Kidney (tissue), 14 donors: ENCODE data around the gene NDC80. TPM values are rescaled to one million over a fixed set of nuclear protein-coding genes. Genes with fewer than 3 reads are reported as not detected.

Source experiments
- DNase-seq, 5 donors: peaks; one replicate each; pipeline ENCODE4 v3.0.0-alpha.2; 2013 to 2020
- FAIRE-seq: peaks from 2 replicates; lab custom pipeline; 2012; peaks lifted over from hg19 to GRCh38; lab: Jason Lieb, UNC
- H3K27ac ChIP-seq, 2 donors: one replicate each; pipeline ENCODE4 v1.7.0; 2013; ENCODE audit warnings: low read depth in 2 of 2, low read length in 2 of 2, inconsistent platforms in 1 of 2
- H3K27me3 ChIP-seq: one replicate; pipeline ENCODE4 v1.7.1; 2013; ENCODE audit warnings: low read length, inconsistent platforms; ENCODE audit not compliant: control insufficient read depth, insufficient read depth
- H3K36me3 ChIP-seq, 3 donors: one replicate each; pipeline versions ENCODE4 v1.7.0 to v1.7.1; 2013; ENCODE audit warnings: low read length in 3 of 3, control low read depth in 1 of 3, inconsistent platforms in 1 of 3; ENCODE audit not compliant: insufficient read depth in 3 of 3, control insufficient read depth in 2 of 3
- H3K4me1 ChIP-seq, 3 donors: one replicate each; pipeline versions ENCODE4 v1.7.0 to v1.7.1; 2013; ENCODE audit warnings: low read length in 3 of 3, inconsistent platforms in 1 of 3, low read depth in 1 of 3; ENCODE audit not compliant: control insufficient read depth in 2 of 3, insufficient read depth in 2 of 3
- H3K4me3 ChIP-seq, 3 donors: one replicate each; pipeline versions ENCODE4 v1.7.0 to v1.8.1; 2013; ENCODE audit warnings: low read length in 3 of 3, control low read depth in 1 of 3, inconsistent platforms in 1 of 3
- H3K9ac ChIP-seq, 3 donors: one replicate each; pipeline versions ENCODE4 v1.7.0 to v1.7.1; 2013; ENCODE audit warnings: low read length in 3 of 3, control low read depth in 1 of 3, inconsistent platforms in 1 of 3
- H3K9me3 ChIP-seq, 3 donors: one replicate each; pipeline versions ENCODE4 v1.7.0 to v1.7.1; 2013; ENCODE audit warnings: low read length in 3 of 3, control low read depth in 1 of 3, inconsistent platforms in 1 of 3; ENCODE audit not compliant: control insufficient read depth in 2 of 3, insufficient read depth in 1 of 3
- CTCF ChIP-seq: IDR thresholded peaks from 3 replicates; pipeline ENCODE4 v1.5.1; 2012; ENCODE audit warnings: mild to moderate bottlenecking, moderate library complexity, borderline replicate concordance; ENCODE audit not compliant: insufficient read depth; ENCODE audit errors: extremely low read depth
- intact Hi-C: fragments of 100-400 bp; cut with DNase I; formaldehyde crosslinking; loops from one replicate; pipeline ENCODE4 v1.11.1; 2022
- polyA plus RNA-seq: library from polyadenylated mRNA; stranded (reverse); fragments of 350-450 nt; fragmentation: Illumina TruSeq; extraction: RNeasy Lipid Tissue Mini Kit (QIAGEN cat#74804); gene quantifications from one replicate; pipeline ENCODE4 v1.2.3, GENCODE V29; 2014; ENCODE audit warnings: low read depth, low replicate concordance; ENCODE audit not compliant: insufficient read depth
- total RNA-seq: library from RNA; stranded (reverse); fragmentation: NEBNext Ultra II Directional; extraction: Animal tissue kit (Norgen Biotek cat#: 25700); gene quantifications from one replicate; pipeline ENCODE4 v1.2.1, GENCODE V29; 2021
- donor health status: control.
- donor health status: control.
- donor health status: control.
- donor health status: control.
- donor health status: control.
- donor health status: DM: yes; HTN: yes; CAD: no.
- donor health status: Normal renal cell carcinoma (clear cell type).

NDC80 gene
- total and polyA plus RNA-seq, 2 donors from 2014 or later: 0.63 to 0.99 TPM

GRCh38 chr18:2612996-2613395, 41.6 kb downstream of the NDC80 start:
- Histone ChIP-seq H3K27me3 (no peaks in the 10 kb centered on the region), H3K36me3 (no peaks in the 10 kb centered on the region), H3K4me3 (no peak overlapping the region), H3K9me3 (no peaks in the 10 kb centered on the region), H3K27ac (no peak overlapping the region), H3K4me1 (no peaks in the 10 kb centered on the region), H3K9ac (no peak overlapping the region)
- intact Hi-C loops: no loop called here
- FAIRE-seq: no peak
- TF ChIP-seq CTCF: no peak
- no peak for DNase-seq

- Histone ChIP-seq H3K4me3 (no peak overlapping the region), H3K27ac (no peak overlapping the region), H3K27me3 (no peaks in the 10 kb centered on the region), H3K9ac (no peak overlapping the region), H3K36me3 (no peaks in the 10 kb centered on the region), H3K9me3 (no peaks in the 10 kb centered on the region), H3K4me1 (no peaks in the 10 kb centered on the region)
- FAIRE-seq (no peak), DNase-seq (no peak)
- intact Hi-C loops: no loop called here
- TF ChIP-seq CTCF: no peak
These were observed 46.1 kb downstream of the NDC80 start for GRCh38 chr18:2617401-2617998.

- FAIRE-seq: no peak
- Histone ChIP-seq H3K9me3 (no peaks in the 10 kb centered on the region), H3K36me3 (no peaks in the 10 kb centered on the region), H3K27ac (no peak overlapping the region), H3K4me1 (no peaks in the 10 kb centered on the region), H3K27me3 (no peaks in the 10 kb centered on the region), H3K4me3 (no peak overlapping the region), H3K9ac (no peak overlapping the region)
- intact Hi-C loops: no loop called here
- DNase-seq: no peak
- no peak for TF ChIP-seq CTCF
These were observed 46.7 kb downstream of the NDC80 start for GRCh38 chr18:2618009-2618408.

- Histone ChIP-seq H3K27me3 (no peaks in the 10 kb centered on the region), H3K36me3 (no peaks in the 10 kb centered on the region), H3K27ac (no peak overlapping the region), H3K9me3 (no peaks in the 10 kb centered on the region), H3K4me1 (no peaks in the 10 kb centered on the region), H3K4me3 (no peak overlapping the region), H3K9ac (no peak overlapping the region)
- intact Hi-C loops: no loop called here
- TF ChIP-seq CTCF: no peak
- FAIRE-seq (no peak), DNase-seq (peak in 1 of 5 donors; percentile 67)
These were observed 53.9 kb downstream of the NDC80 start for GRCh38 chr18:2625217-2625616.
